Kidney glomerular epithelial cell (primary cell): Measurements from ENCODE around the gene RAB34.
"Not testable (repeated sequence)": the region's sequence is repeated elsewhere in the genome, so short reads cannot be mapped to it uniquely, and the experiment has no call there.

Source experiments
- DNase-seq: peaks from one replicate; lab custom pipeline; 2025; lab: John Stamatoyannopoulos, UW

Gene RAB34

DNA sequence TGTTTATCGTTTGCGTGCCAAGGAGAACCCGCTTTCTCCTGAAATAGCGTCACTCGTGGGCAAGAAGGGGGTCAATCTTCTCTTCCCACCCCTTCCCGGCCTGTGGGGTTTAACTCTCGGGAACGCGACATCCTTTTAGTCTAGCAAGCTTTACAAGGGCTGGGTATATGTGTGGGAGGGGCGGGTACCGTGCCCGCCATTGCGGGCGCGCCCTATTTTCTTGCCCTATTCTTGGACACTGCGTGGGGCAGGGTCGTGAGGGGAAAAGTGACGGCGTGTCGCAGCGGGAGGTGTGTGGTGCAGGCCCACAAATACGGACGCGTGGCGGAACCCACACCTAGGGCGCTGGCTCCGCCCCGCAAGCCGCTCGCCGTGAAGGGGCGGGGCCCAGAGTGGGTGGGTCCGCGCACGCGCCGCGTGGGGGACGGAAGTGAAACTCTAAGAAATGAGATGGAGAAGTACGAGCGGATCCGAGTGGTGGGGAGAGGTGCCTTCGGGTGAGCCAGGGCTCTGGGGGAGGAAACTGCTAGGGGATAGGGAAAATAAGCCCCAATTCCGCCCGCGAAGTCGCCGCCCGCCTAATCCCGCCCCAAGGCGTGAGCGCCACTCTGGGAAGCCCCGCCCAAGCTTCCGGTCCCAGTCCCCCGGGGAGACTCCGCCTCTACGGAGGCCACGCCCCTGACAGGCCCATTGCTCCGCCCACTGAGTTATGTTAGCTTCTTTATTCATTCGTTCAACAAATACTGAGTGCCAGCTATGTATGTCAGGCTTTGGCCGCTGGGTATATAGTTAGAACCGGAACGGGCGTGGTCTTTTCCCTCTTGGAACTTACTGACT, 10.9 kb upstream of the RAB34 start, which contains the start of gene NEK8:
NEK8 (plus strand) TSS at position 425 of the 837 bp plus-strand sequence; CDS start at position 451, 26 bp downstream.
- DNase-seq, result peak; percentile 87

GRCh38 chr17:28726627-28727491, 9.2 kb upstream of the RAB34 start:
- peak; percentile 99 for DNase-seq

DNA sequence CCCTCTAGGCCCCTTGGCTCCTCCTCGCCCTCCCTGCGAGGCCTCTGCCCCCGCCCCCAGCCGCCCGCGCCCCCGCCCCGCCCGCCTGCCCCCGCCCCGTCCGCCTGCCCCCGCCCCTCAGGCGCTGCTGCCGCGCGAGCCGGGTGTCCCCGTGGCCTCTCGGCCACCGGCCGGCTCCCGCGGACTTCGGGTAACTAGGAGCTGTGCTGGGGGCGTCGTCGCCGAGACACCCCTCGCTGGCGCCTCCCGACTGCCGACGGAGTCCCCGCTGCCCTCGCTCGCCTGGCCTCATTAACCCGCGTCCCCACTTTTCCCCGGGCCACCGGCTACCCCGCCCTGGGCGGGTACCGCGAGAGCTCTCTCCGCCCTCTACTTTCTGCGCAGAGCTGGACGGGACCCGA, 8.6 kb upstream of the RAB34 start, which contains the start of gene TLCD1:
TLCD1 (minus strand) TSS at position 8 of the 401 bp plus-strand sequence. CDS start 136 bp downstream, outside the sequence.
- DNase-seq, result no peak

- no peak for DNase-seq
Measured at GRCh38 chr17:28725660-28726225, 8.1 kb upstream of the RAB34 start.

DNA sequence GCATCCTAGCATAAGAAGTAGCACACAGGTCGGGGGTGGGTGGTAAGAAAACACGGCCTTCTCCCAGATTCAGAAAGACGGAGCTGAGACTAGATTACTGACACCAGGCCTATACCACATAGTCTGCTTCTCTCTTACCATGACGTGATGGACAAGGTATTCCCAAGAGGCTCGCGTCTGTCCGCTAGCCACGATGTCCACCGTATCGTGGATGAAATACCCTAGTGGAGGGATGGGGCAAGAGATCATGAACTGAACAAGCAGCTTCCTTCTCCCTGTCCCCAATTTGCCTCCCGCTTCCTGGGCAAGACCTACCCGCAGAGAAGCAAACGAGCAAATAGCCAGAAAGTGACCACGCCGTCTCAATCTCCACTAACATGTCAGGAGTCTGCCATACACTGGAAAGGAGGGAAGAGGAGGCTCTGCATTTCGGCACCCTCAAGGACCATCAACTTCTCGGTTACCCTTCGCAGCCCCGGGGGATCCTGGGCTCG, 7.5 kb upstream of the RAB34 start:
- DNase-seq, result peak; percentile 73

- DNase-seq, result no peak
Measured at GRCh38 chr17:28724500-28725165, 7.0 kb upstream of the RAB34 start.

DNA sequence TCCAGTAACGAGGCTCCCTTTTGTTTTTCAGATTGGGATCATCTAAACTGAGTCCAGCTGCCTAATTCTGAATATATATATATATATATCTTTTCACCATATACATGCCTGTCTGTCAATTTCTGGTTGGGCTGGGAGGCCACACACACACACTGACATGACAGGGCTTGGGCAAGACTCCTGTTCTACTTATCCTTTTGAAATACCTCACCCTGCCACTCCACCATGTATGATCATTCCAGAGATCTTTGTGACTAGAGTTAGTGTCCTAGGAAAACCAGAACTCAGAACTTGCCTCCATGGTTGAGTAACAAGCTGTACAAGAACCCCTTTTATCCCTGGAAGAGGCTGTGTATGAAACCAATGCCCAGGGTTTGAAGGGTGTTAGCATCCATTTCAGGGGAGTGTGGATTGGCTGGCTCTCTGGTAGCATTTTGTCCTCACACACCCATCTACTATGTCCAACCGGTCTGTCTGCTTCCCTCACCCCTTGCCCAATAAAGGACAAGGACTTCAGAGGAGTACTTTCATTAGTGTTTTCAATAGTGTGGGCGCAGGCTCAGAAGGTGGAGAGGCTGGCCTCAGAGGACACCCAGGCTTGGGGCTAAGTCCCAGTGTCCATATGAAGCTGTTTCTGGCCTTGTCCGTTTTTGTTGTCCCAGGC, 6.3 kb upstream of the RAB34 start:
- DNase-seq, result not testable (repeated sequence)

GRCh38 chr17:28723159-28723835, 5.6 kb upstream of the RAB34 start:
- DNase-seq, result no peak

GRCh38 chr17:28722417-28723158, 4.9 kb upstream of the RAB34 start:
- no peak for DNase-seq

- DNase-seq, result not testable (repeated sequence)
Measured at GRCh38 chr17:28720997-28721329, 3.3 kb upstream of the RAB34 start.

GRCh38 chr17:28720247-28720996, 2.8 kb upstream of the RAB34 start:
- DNase-seq, result no peak

GRCh38 chr17:28719021-28719433, 1.4 kb upstream of the RAB34 start:
- DNase-seq, result no peak

DNA sequence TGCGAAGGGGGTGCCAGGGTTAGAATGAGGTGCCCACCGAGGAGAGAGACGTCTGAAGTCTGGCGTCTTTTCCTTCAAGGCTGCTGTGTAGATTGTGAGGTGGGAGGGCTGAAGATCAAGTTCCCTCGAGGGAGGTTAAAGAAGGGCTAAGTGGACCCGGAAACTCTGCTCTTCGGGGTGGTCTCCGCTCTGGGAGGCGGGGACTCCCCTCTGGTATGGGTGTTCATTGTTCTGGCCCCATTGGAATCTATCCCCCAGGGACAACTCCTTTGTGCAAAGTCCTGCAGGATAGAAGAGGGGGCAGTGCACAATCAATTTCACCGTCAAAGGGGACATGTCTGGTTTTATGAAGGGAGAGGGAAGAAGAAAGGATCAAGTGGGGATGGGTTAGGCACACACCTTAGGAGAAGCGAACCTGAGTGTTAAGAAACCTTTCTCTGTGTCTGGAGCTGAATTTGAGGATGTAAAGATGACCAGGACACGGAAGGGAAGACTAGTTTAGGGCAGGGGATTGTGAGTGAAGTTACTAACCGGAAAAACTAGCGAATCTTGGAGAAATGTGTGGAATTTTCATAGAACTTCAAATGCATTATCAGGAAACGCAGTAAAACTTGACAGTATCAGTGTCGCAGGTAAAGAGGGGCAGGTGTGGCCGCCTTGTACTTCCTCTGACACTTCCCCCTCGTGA, 809 bp upstream of the RAB34 start:
- DNase-seq, result no peak

- DNase-seq, result no peak
Measured at GRCh38 chr17:28716740-28717577, 709 bp downstream of the RAB34 start.

- no peak for DNase-seq
Measured at GRCh38 chr17:28715217-28715616, 2.5 kb downstream of the RAB34 start.

DNA sequence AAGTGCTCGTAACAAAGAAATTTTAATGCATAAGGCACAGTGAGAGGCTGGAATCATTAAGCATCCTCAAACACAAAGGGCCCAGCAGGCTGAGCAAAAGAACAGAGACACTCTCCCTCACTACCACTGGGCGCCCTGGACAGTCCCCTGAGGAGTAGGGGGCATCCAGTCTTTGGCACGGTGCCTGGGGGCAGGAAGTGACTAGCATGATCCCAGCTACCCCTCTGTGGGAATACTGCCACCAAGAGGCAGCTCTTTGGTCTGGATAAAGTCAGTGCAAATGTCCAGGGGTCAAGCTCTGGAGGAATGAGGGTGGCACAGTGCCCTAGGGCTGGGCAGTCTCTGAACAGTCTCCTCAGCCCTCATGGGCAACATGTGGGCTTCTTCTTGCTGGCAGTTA, 3.4 kb downstream of the RAB34 start:
- DNase-seq, result no peak

DNA sequence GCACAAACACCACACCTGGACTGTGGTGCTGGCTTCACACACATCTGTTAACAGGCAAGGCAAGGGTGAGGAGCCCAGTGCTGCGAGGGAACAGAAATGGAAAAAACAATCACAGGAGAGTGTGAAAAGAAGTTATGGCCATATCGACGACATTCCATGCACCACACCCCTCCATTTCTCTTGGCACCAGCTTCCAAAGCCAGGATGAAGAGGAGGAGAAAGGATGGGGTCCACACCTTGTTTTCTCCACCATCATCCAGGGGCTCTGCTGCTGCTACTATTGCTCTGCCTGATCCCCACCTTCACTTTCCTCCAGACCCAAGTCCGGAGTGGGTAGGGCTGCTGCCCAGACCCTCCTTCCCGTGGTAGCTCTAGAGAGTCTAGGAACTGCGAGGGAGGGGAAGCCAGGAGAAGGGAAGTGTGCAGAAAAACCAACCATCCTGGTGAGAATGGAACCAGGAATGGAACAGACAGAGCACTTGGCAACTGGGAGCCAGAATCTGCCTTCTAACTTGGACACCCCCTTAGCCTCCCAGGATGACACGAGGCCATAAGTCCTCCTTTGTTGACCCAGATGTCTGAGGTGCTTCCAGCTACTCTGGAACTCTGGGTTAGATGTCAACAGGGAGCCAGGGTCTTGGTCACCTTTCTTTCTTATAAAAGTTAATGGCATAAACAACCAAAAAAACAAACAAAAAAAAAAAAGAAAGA, 4.8 kb downstream of the RAB34 start:
- no peak for DNase-seq
